Heart left ventricle (tissue), 13 donors: Measurements from ENCODE around the gene BMPR2.

Source experiments
- CTCF ChIP-seq, 12 donors: fragments of 200-600 bp; sonication (generic) in 4 of 12; IDR thresholded peaks; one replicate each; pipeline versions ENCODE4 v1.5.0 to v1.8.0; 2018 to 2022; ENCODE audit warnings: antibody characterized with exemption in 12 of 12, mild to moderate bottlenecking in 5 of 12
- POLR2A ChIP-seq, 2 donors: fragments of 450-650 bp; IDR thresholded peaks; one replicate each; pipeline ENCODE4 v1.6.1; 2017; ENCODE audit warnings: antibody characterized with exemption in 2 of 2, mild to moderate bottlenecking in 2 of 2, moderate library complexity in 2 of 2
- donor health status: ischemic (EF 13 %, LVEDD 7.1; RV severe dilation, severe dysfunction).
- donor health status: DM: no; HTN: yes; CAD: no.
- donor health status: DM: no; HTN: no; CAD: no.
- donor health status: ischemic (EF 25% LVEDD 6.9; RV normal size, moderate dysfunction).
- donor health status: ischemic (EF 25% LVEDD 5.7; RV mildly dilated, moderate dysfunction).
- donor health status: ischemic (EF 35%, LVEDD 5.7; RV mildly dilated, moderate dysfunction).
- donor health status: nonischemic (EF 11% LVEDD 7.7; RV severe dilation, severe dysfunction).
- donor health status: DM: yes; HTN: yes; CAD: no.
- donor health status: PGD.
- donor health status: ischemic (EF 29% LVEDD 5.4; RV normal size, mild dysfunction).
- donor health status: nonischemic (EF 23%, LVEDD 6.1; RV moderate dilation, normal function).

GRCh38 chr2:202494300-202495229 lies 118.4 kb downstream of the BMPR2 start:
- TF ChIP-seq POLR2A (IDR thresholded peaks at IDR 0.05) (no peak), CTCF (IDR thresholded peaks at IDR 0.05) (no peak)
